Measurements from ENCODE around the gene S1PR3.

S1PR3 gene

DNA sequence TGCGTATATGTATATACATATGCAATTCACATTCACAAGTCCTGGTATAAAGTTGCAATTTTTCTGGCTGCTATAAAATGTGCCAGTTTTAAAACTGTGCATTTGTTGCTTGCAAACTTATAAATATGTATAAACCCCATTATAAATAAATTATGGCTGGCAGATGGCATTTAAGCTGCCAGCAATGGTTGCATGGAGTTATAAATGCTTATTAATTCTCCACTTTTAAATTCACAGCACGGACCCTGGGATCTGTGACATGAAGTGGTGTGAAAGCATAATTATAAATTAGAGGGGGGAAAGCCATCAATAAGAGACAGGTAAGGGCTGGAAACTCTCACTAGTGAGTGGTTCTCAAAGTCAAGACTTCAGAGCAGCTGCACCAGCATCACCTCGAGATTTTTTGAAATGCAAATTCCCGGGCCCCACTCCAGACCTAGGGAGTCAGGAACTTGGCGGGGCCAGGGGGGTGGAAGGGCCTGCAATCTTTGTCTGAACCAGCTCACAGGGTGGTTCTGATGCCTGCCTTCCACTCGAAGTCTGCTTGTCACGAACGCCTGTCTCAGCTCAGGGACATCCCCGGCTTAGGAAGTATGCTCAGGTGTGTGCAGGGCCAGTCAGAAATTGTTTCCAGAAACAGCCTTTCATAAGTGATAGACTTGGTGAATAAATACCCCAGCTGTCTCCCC is 16.9 kb downstream of the S1PR3 start:
- no peak for FAIRE-seq
- DNase-seq (ENCODE audit: low spot score) = no peak

GRCh38 chr9:89008744-89009545 is 17.7 kb downstream of the S1PR3 start:
- FAIRE-seq = no peak
- DNase-seq (ENCODE audit: low spot score) = no peak

DNA sequence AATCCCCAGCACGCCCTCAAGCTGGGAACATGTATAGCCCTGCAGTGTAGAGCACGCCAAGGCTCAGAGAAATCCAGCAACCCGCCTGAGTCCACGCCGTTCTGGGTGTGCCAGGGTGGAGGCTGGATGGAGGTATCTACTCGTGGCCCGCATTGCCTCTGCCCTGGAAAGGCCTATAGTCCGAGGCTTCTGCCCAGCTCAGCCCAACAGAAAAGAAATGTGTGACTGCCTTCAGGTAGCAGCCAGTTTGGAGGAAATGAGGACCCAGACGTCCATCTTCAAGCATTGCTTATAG is 18.2 kb downstream of the S1PR3 start:
- FAIRE-seq = no peak

DNA sequence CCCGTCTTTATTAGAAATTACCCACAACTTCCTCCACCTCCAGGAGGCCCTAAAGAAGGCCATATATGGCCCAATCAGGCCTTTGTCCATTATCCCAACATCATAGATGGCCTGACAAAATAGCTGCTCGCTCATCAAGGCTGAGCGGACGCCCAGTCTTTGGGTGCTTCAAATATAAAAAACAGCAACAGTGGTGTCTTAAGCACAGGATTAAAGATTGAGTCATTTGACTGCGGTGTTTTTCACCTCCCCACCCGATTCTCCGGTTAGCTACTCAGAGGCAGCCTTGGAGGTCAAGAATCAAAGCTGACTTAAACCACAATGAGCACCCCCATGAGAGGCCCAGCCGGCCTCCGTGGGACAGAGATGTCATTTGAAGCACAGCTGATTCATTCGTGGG is 18.8 kb downstream of the S1PR3 start:
- FAIRE-seq (no peak), DNase-seq (ENCODE audit: low spot score) (no peak)

More for the DNA sequence above, 18.2 kb downstream of the S1PR3 start:
- DNase-seq (ENCODE audit: low spot score) = no peak

- DNase-seq (ENCODE audit: low spot score) (no peak), FAIRE-seq (no peak)
These were observed 19.4 kb downstream of the S1PR3 start for GRCh38 chr9:89010526-89011111.

- DNase-seq (ENCODE audit: low spot score) (no peak), FAIRE-seq (no peak)
These were observed 20.4 kb downstream of the S1PR3 start for GRCh38 chr9:89011683-89012082.

- no peak for FAIRE-seq
- DNase-seq (ENCODE audit: low spot score) = no peak
These were observed 21.2 kb downstream of the S1PR3 start for GRCh38 chr9:89012294-89013042.

DNA sequence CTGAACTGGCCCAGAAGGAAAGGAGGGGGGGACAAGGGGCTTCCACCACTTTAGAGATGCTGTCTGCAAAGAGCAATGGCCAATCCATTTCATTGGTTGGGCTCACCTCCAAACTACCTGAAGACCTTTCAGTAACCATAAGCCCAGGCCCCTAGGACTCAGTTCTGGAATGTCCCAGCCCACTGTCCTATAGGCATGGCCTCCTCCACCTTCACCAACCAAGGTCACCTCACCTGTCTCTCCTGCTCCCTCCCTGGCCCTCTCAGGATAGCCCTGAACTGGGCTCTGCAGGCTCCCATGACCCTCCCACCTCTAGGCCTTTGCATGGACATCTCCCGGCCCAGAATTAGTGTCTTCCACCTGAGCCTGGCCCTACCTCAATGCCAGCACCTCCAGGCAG is 22.4 kb downstream of the S1PR3 start:
- no peak for FAIRE-seq
- no peak for DNase-seq (ENCODE audit: low spot score)

DNA sequence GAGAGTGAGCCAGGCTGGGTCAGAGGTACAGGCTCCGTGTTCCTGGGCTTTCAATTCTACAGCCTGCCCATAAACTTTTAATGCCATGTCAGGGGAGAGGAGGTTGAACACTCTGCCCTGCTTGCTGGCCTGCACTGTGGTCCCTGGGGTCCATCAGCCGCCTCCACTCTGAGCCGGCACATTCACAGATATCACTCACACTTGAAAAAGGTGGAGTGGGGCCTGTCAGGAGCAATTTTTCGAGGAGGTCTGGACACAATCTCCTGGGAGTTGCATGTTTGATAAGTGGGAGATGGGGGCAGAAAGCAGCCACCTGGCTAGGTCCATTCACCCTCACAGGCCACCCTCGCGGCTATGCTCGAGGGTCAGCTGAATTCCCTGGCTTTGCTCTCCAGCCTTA is 22.9 kb downstream of the S1PR3 start:
- FAIRE-seq = no peak

GRCh38 chr9:89015336-89015735 is 24.1 kb downstream of the S1PR3 start:
- FAIRE-seq = no peak

More for the DNA sequence above, 22.9 kb downstream of the S1PR3 start:
- DNase-seq (ENCODE audit: low spot score) = no peak

DNA sequence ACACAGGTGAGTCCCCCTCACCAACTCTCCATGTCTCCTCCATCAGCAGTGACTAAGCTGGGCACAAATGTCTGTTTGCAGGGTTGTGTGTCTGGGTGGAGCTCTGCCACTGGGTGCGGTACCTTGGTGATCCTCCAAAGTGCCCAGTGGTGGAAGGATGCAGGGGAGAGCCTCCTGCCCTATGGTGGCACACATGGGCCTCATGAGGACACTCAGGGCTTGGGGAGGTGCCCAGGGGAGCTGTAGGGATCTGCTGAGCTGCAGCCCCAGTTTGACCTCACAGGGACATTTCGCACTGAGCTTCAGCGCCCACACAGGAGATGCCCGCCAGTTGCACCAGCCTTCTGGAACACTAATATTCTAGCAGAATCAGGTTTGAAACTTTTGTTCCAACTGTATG is 29.5 kb downstream of the S1PR3 start:
- DNase-seq (ENCODE audit: low spot score) (no peak), FAIRE-seq (no peak)

More at GRCh38 chr9:89015336-89015735, 24.1 kb downstream of the S1PR3 start:
- DNase-seq (ENCODE audit: low spot score) = no peak

DNA sequence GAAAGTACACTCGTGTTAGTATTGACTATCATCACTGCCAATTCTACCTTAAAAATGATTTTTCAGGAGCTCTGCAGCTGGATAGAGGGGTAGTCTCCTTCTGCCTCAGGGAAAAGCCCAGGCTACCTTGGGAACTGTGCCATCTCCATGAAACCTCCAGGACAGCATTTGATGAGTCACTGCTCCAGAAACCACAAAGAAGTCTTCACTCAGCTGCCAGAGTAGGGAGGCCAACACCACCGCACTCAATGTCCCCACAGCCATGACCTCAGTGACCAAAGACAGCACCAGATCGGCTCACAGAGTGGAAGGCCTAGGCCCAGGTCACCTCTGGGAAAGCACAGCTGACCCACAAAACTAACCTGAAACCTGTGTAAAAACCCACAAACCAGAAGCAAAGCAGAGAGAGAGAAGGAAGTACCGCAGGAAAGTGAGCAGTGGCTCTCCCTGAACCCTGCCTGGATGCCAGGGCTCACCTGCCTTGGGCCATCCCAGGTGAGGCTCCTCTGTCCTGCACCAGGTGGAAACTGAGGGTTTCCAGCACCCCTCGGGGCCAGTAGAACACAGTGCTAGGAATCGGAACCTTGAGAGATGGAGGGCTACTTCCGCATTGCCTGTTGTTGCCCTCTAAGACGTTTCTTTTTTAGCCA is 30.0 kb downstream of the S1PR3 start:
- peak; percentile 42 for FAIRE-seq
- peak; percentile 77 for DNase-seq (ENCODE audit: low spot score)

- FAIRE-seq (no peak), DNase-seq (ENCODE audit: low spot score) (no peak)
These were observed 30.9 kb downstream of the S1PR3 start for GRCh38 chr9:89022001-89022759.

GRCh38 chr9:89022902-89023301 is 31.6 kb downstream of the S1PR3 start:
- no peak for FAIRE-seq
- no peak for DNase-seq (ENCODE audit: low spot score)

- FAIRE-seq (no peak), DNase-seq (ENCODE audit: low spot score) (no peak)
These were observed 32.5 kb downstream of the S1PR3 start for GRCh38 chr9:89023740-89024139.

- no peak for DNase-seq (ENCODE audit: low spot score)
- FAIRE-seq = no peak
These were observed 33.5 kb downstream of the S1PR3 start for GRCh38 chr9:89024727-89025126.

DNA sequence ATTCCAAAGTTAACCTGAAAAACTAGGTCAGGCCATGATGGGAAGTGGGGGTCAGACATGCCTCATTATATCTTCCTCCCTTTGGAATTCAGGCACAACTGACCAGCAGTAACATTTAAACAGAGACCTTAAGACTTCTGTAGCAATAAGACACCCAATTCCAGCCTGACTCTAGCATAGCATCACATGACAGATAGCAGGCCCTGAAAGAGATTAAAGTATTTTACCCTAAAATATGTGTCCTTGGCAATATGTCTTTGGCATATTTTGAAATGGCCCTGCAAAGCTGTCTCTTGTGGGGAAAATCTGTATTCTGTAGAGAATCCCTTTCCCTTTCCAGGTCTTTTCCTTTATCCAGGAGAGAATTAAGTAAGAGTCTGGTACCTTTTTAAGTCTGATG is 34.3 kb downstream of the S1PR3 start:
- FAIRE-seq (no peak), DNase-seq (ENCODE audit: low spot score) (no peak)

GRCh38 chr9:89026876-89027275 is 35.6 kb downstream of the S1PR3 start:
- FAIRE-seq = no peak
- DNase-seq (ENCODE audit: low spot score) = no peak

DNA sequence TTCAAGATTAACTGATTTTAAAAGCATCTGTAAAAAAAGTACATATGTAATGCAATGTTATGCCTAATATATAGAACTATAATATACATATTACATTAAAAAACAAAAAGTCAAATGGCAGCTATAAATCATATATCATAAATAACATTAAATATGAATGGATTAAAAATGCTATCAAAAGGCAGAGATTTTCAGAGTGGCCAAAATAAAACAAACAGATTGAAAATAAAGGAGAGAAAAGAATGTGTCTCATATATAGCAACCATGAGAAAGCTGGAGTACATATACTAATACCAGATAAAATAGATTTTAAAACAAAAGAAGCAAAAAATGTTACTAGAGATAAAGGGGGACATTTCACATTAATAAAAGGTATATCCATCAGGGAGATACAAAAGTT is 38.5 kb downstream of the S1PR3 start:
- no peak for DNase-seq (ENCODE audit: low spot score)
- FAIRE-seq = no peak

DNA sequence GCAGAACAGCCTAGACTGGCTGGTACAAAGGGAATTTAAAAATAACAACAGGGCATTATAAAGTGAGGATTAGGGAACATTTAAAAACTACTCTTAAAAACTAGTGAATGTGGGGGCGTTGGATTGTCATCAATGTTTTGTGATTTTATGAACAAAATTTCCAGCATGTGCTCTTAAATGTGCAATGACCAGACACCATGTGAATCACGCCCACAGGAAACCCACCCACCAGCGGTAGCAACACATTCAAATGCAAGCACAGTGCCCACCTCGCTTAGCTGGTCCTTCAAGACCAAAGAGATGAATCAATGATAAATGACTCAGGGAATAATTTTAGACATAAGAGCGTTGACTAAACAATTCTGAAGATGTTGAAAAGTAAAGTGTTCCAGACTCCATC is 40.9 kb downstream of the S1PR3 start:
- DNase-seq (ENCODE audit: low spot score) (no peak), FAIRE-seq (no peak)

GRCh38 chr9:89032661-89033060 is 41.4 kb downstream of the S1PR3 start:
- DNase-seq (ENCODE audit: low spot score) (no peak), FAIRE-seq (no peak)
